HG02970 (cell line): ENCODE results near the gene STAT1.
"Not testable (repeated sequence)": the region's sequence is repeated elsewhere in the genome, so short reads cannot be mapped to it uniquely, and the experiment has no call there.

Source experiments
- ATAC-seq: cut with Tn5 transposase; IDR thresholded peaks from one replicate; pipeline ENCODE4 v1.9.1; 2021; ENCODE audit warnings: mild to moderate bottlenecking, moderate library complexity, moderate number of reproducible peaks; ENCODE audit not compliant: unreplicated experiment, low FRiP score

STAT1 gene

DNA sequence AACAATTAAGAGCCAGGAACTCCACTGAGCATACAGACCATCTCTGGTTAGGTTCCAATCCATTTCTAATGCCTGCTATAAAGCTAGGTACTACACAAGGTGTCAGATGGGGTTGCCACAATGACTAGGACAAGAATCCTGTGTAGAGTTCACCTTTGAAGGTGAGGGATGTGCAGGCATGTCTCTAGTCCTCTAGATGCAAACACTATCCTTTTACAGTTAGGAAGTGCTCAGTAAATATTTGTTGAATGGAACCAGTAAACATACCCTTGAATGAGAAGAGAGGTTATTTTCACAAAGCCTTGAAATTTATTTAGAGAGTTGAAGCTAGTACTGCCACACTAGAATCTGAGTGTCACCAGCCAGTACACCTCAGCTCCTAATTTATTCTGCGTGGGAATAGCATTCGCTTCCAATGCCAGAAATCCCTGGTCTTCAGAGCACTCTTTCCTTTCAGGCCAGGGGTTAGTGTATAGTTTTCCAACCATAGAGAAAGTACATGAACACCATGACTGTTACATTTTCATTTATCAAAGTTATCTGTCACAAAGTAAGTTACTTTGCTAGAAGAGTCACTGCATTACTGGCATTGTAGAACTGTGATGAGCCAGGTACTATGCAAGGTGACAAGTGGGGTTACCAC, 48.3 kb downstream of the STAT1 start:
- no peak for ATAC-seq

DNA sequence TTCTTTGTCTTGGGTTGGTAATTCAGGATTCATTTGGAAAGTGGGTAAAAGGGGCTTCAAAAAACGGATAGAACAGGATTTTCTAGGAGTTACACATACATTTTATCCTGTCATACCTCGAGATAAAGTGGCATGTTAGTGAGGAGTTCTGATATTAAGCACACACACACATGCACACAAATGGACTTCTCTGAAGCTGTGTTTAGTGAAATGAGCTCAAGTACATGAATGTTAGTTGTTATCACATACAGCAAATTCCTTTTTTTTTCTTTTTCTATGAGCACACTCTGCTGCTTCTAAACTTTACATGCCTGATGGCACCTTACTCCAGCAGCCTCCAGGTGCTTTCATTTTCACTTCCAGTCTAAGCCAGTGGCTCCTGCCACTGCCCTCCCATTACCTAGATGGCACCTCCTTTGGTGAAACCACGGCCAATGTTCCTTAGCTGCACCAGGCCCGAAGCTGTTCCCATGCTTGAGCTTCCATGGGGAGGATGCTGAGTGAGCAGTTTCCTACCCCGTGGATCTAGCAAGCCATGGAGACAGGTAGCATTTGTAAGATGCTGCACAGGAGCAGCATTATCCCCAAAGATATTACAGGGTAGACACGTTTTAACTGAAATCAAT, 49.7 kb downstream of the STAT1 start:
- no peak for ATAC-seq

DNA sequence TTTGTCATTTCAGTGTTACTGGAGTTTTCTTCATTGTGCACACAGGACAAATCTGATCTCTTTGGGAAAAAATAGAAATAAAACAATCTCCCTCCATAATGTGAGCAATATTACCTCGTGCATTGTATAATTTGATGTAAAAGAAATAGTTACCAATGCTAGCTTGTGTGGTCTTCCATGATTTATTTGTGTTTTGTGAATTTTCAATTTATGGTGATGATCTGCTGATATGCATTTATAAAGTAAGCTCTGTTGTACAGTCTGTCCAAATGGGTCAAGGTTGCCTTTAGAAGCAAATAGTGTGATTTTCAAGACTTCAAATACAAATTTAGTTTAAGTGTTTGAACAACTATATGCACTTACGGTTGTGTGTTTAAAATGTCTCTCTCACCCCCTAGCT, 50.9 kb downstream of the STAT1 start:
- no peak for ATAC-seq

DNA sequence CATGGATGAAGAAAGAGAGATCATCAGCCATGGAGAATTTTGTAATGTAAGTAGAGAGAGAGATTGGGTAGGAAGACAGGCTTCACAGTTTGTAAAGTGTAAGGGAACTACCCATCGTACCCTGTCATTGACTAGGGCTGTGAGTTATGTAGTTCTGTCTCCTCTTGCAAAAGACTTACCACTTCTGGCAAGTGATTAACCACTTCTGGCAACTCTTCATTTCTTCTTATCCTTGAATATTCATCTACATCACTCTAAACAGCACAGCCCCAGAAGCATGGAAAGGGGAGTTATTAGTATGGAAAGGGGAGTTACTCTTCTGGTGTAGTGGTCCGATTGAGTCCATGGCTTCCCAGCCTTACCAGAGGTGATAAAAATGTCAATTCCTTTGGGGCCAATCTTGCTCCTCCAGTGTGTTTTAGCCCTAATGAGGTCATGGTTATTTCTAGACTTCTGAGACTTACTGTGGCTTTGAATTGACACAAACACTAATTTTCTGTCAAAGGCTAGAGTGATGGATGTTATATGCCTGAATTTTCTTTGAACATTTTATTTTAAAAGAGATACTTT, 52.0 kb downstream of the STAT1 start:
- no peak for ATAC-seq

DNA sequence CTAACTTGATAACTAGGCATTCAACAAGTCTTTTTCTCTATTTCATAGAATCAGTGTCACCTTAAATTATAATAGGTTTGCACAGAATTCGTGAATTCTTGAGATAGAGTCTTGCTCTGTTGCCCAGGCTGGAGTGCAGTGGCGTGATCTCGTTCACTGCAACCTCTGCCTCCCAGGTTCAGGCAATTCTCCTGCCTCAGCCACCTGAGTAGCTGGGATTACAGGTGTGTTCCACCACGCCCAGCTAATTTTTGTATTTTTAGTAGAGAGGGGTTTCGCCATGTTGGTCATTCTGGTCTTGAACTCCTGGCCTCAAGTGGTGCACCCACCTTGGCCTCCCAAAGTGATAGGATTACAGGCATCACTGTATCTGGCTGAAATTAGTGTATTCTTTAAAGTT, 52.9 kb downstream of the STAT1 start:
- ATAC-seq = not testable (repeated sequence)

DNA sequence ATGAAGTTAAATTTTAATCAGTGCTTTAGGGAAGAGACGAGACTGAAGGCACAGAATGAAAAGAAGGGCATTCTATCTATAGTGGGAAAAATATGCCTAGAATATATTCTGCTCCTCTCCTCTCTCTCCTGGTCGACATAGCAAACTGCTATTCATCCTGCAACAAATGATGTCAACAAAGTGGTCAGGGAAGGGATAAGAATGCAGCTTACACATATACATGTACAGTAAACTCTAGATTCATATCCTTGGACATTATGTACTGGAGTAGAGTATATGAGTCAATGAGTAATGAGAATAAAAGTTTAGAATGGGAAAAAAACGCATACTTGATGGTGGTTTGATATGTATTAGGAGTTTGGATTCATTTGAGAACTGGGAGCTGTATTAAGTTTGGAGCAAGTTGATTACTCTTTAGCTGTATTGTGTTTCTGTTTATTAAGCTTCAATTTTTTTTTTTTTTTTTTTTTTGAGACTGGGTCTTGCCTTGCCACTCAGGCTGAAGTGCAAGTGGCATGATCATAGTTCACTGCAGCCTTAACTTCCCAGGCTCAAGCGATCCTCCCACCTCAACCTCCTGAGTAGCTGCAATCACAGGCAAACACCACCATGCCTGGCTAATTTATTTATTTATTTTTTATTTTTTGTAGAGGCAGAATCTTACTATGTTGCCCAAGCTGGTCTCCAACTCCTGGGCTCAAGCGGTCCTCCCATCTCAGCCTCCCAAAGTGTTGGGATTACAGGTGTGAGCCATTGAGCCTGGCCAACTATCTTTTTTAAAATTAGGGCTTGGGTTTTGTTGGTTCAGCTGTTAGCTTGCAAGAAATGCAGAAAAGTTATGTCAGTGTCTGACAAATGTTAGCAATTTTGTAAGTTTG, 53.8 kb downstream of the STAT1 start:
- no peak for ATAC-seq

DNA sequence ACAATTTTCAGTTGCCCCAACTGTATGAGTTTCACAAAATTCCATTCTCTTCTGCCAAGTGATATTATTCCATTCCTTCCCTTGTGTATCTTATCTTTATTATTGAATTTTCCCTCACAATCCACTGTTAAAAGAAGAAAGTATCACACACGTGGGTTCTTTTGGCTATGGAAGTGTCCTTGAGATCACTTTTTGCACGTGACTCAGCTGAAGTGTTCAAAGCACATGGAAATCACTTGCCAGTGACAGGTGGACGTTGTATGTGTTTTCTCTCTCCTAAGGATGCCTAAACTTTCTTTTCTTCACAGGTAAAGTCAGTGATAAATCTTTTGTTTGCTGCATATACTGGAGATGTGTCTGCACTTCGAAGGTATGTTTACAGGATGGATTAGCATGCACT, 60.7 kb downstream of the STAT1 start:
- no peak for ATAC-seq

DNA sequence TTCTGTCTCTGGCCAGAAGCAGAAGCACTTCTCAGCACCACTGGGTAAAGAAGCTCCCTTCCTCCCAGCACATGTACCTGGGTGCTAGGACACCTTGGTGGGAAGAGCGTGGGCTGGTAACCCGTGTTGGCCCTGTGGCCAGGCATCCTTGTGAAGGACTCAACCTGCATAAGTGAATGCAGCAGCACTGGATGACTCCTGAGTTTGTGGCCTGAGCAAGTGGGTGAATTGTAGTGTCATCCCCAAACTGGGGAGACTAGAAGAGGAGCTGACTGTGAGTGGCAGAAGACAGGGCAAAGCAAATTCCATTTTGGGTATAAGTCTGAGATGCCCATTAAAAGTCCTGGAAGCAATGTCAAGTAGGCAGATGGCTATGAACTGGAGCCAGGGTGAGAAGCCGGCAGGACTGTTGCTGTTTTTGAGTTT, 63.4 kb downstream of the STAT1 start:
- ATAC-seq = no peak

DNA sequence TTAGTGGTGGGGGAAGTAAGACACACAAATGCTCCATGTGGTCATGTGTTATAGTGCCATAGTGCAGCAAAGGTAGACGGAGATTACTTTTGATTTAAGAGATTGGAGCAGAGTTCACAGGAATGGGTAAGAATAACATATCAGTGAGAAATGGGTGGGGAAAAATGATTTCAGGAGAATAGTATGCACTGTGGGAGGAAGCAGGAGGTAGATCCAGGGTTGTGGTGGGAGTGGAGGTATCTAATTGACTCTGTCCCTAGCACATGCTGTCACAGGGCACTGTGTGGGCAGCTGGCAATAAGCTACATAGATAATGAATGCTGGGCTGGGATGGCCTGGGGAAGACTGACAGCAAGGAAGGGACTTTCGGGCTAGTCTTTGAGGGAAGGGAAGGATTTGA, 65.3 kb downstream of the STAT1 start:
- ATAC-seq = no peak

DNA sequence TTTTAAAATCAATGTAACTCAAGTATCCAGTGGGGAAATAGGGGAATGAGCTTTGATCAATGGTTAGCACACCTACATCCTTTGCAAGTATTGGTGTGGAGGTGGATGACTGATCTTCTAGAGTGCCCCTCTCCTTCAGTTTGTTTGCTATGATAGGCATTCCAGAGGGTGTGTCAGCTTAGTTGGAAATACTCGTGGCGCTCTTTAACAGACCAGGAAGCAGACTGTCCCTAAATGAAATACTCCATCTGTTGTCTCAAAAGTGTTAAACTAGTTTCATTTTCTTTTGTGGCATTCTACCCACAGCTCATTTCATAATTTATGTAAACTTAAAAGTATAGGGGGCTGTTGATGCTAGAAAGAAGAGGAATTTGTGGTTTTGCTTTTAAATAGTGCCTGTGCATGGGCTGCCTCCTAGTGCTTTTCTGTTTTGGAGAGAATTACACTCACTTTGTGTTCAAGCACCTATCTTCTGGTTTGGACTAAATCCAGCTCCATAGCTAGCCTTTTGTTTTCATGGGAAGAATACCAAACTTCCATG, 66.2 kb downstream of the STAT1 start:
- ATAC-seq = no peak

DNA sequence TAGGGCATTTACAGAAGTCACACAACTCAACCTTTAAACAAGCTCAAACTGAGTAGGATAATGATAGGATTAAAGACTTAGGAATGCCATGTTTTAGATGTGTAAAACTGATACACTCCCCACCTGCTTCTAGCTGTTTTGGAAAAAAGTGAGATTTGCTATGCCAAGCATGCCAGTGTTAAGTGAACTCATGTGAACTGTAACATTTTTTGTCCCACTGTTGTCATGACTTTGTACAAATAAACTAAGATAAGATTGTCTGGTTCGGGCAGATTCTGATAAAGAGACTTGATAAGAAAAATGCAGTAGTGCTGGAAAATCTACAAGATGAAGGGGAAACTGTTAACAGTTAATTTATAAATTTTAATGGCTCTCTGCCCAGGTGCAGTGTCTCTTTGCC, 66.8 kb downstream of the STAT1 start:
- no peak for ATAC-seq

DNA sequence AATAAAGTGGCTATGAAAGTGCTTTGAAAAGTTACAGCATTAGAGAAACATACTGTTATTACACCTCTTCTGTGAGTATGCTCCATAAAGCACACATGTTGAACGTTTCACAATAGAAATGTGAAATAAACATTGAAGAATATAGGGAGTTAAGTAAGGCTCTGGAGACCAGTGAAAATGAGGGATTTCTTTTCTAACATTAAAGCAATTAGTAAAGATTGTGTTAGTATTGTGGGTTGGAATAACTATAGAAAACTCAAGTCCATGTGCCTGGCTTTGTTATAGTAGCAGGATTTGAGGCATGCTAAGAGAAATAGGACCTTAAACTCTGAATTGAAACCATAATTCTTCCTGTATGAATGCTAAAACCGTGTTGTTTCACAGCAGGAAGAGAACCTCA, 70.3 kb downstream of the STAT1 start:
- no peak for ATAC-seq

DNA sequence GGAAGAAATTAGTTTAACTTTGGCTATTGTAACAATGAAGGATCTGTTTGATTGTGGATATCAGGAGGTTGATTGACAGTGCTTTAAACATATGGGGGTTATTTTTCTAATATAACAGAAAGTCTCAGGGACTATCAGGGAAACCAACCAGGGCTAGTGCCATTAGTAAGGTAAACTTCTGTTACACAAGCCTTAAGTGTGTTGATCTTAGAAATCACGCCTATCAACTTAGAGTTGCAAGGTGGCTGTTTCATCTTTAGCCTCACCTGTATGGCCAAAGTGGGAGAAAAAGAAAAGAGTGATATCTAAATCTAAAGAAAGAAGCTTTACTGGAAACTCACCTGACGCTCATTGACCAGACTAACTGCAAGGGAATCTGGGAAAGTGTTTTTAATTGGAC, 71.3 kb downstream of the STAT1 start:
- ATAC-seq = no peak

DNA sequence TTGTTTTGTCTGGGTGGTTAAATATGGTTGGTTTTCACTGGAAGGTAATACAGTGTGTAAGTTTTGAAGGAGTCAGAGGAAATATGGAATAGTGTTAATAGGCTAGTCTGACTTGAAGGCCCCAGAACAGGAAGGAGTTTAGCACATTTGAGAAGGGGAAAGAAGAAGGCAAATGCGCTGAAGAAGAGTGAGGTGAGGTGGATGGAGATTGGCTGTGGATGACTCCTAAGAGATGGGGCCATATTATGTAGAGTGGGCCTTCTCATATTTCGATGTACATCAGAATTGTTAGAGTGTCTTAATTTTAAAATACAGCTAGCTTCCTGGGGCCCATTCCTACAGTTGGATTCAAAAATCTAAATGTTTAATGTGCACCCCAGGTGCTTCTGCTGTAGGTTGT, 72.4 kb downstream of the STAT1 start:
- no peak for ATAC-seq

DNA sequence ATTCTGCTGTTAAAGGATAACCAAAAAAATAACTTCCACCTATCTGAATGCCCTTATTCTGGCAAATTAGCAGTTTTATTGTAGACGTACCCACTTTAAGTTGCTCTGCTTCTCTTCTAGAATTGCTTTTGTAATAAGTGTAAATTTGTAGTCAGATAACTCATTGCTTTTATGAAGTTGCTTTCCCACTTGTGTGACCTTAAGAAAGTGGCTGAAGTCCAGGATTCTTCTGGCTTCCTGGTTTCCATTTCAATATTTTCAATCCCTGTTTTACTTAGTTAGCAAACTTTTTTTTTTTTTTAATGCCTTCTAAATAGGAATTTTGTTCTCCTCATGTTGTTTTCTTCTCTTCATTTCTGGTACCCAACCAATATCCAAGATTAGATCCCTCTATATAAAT, 73.5 kb downstream of the STAT1 start:
- ATAC-seq = no peak

DNA sequence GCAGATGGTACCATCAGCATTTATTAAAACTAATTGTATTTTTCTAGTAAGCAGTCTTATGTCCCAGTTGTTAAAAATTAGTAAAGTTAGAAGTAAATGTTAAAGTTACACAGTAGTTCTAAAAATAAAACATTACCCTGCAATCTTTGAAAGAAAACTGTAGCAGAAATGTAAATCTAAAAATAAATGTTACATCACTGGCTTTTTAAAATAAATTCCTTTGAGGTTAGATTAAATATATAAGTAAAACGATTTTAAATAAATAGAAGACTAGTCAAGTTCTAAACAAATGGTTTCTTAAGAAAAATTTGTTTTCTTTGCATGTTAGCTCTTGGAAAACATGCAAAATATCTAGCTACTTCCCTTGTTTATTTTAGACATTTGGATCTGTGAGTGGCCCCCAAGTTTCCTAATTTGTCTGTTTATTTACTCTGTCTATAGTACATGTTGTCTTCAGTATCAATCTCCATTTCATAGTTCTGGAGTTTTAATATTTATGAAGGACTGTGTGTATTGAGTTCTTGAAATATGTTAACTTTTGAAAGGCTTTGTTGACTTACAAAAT, 75.1 kb downstream of the STAT1 start:
- no peak for ATAC-seq

DNA sequence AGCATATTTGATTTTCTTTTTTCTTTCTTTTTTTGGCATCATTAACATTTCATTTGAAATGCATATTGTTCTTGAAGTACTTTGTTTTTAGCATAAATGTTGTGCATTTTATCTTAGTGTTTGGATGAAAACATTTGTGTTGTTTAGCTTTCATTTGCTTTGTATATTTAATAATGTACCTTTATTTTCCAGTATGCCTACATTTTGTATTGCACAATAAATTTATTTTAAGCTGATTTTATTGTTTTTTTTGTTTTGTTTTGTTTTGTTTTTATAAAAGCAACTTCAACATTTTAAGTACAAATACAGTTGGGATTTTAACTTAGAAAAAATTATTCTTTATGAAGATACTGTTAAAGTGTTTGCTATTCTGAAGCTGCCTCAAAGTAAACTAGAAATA, 78.9 kb downstream of the STAT1 start:
- no peak for ATAC-seq

DNA sequence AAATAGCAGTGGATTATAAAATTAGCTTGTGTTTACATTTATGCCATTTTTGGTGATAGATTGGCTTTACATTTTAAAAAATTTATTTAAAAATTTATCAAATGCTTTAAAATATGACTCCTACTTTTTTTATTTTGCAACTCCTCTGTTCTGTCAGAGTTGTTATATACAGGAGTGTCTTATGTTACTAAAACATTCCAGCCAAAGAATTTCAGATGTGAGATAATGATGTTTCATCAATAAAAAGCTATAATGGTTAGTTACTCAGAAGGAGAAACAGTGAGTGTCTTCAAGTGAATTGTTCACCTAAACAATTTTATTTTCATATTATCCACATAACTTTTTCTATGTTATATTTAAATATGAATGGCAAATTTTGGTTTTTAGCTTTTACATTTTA, 80.6 kb downstream of the STAT1 start:
- ATAC-seq = no peak

DNA sequence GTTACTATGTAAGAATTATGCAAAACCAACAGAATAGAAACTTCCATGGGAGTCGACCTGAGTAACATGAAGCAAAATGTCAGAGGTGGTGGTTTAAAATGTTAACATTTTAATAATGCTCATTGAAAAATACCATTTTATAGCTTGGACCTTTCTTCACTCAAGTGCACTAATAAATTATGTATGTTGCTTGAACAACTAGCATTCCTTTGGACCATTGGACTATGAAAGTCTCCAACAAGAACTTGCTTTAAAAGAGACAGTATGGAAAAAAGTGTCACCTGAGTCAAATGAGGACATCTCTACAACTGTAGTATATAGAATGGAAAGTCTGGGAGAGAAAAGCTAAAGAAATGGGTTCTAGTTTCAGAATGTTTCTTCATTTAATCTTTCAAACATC, 81.5 kb downstream of the STAT1 start:
- ATAC-seq = no peak

DNA sequence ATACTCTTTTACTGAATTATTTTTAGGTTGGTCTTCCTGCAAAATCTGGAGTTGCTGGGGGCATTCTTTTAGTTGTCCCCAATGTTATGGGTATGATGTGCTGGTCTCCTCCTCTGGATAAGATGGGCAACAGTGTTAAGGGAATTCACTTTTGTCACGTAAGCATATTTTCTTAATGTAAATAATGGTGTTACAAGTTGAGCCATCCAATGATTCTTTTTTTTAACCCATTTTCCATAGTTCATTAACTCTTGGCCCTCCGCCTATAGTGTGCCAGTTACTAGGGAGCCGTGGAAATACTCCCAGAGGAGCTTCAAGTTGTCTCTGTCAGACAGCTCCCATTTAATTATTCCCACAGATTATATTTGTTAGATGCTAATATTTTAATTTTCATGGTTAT, 83.6 kb downstream of the STAT1 start:
- no peak for ATAC-seq

DNA sequence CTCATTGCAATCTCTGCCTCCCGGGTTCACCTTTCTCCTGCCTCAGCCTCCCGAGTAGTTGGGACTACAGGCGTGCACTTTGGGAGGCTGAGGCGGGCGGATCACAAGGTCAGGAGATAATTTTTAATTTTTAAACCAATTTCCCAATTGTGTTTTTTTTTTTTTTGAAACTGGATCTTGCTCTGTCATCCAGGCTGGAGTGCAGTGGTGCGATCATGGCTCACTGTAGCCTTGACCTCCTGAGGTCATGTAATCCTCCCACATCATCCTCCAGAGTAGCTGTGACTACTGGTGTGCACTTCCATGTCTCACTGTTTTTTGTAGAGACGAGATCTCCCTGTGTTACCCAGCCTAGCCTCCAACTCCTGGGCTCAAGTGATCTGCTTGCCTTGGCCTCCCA, 84.1 kb downstream of the STAT1 start:
- ATAC-seq = no peak
